K562 (cell line): ENCODE measurements around the gene TMEM144. TPM values are rescaled to one million over a fixed set of nuclear protein-coding genes. Genes with fewer than 3 reads are reported as not detected.

ENCODE experiments used
- CCNT2 ChIP-seq: IDR thresholded peaks from 2 replicates; pipeline ENCODE4 v1.6.1; 2011; ENCODE audit warnings: borderline replicate concordance, low read depth, mild to moderate bottlenecking, moderate library complexity, mixed read lengths, low read length; ENCODE audit not compliant: insufficient read length; ENCODE audit errors: extremely low read depth
- ERF ChIP-seq: fragments of 450-650 bp; formaldehyde crosslinking; IDR thresholded peaks from 2 replicates; pipeline ENCODE4 v1.4.0; 2020; ENCODE audit warnings: mild to moderate bottlenecking, mixed read lengths
- HLTF ChIP-seq: fragments of 450-650 bp; IDR thresholded peaks from 2 replicates; pipeline ENCODE4 v1.6.1; 2016
- HNRNPUL1 ChIP-seq: fragments of 200-400 bp; formaldehyde crosslinking; IDR thresholded peaks from 2 replicates; pipeline ENCODE4 v1.6.1; 2017; ENCODE audit warnings: low read length
- KAT2B ChIP-seq: IDR thresholded peaks from one replicate; pipeline ENCODE4 v1.6.1; 2012; ENCODE audit warnings: low read depth, mild to moderate bottlenecking, control low read depth, inconsistent platforms, low read length, moderate library complexity
- MAX ChIP-seq: sonication (generic); formaldehyde crosslinking; IDR thresholded peaks from 2 replicates; pipeline ENCODE4 v1.9.0; 2022; ENCODE audit warnings: mild to moderate bottlenecking, missing genetic modification reagents
- MLLT1 ChIP-seq, 2 experiments: fragments of 450-650 bp; IDR thresholded peaks; 2 replicates each; pipeline ENCODE4 v1.6.1; 2016
- MXI1 ChIP-seq: IDR thresholded peaks from 2 replicates; pipeline ENCODE4 v1.6.1; 2011; ENCODE audit warnings: low read depth, mild to moderate bottlenecking, improper control_type of control experiment, low read length
- PHB ChIP-seq: fragments of 250-450 bp; sonication (Bioruptor Pico); IDR thresholded peaks from 2 replicates; pipeline ENCODE4 v1.5.0; 2021
- PREB ChIP-seq: sonication (generic); formaldehyde crosslinking; IDR thresholded peaks from 2 replicates; pipeline ENCODE4 v1.8.1; 2023; ENCODE audit warnings: mild to moderate bottlenecking, missing genetic modification reagents
- TCFL5 ChIP-seq: fragments of 250-450 bp; sonication (Bioruptor Pico); conservative IDR thresholded peaks from 2 replicates; pipeline ENCODE4 v1.6.1; 2021; ENCODE audit warnings: mild to moderate bottlenecking, moderate library complexity, matching md5 sums
- THRA ChIP-seq: fragments of 450-650 bp; IDR thresholded peaks from 2 replicates; pipeline ENCODE4 v1.6.1; 2017; ENCODE audit warnings: mild to moderate bottlenecking, moderate library complexity
- XRCC5 ChIP-seq: fragments of 200-400 bp; formaldehyde crosslinking; IDR thresholded peaks from 2 replicates; pipeline ENCODE4 v1.6.1; 2017; ENCODE audit warnings: low read depth, mild to moderate bottlenecking, low read length
- ZNF174 ChIP-seq: fragments of 250-450 bp; sonication (Bioruptor Pico); IDR thresholded peaks from 2 replicates; pipeline ENCODE4 v1.4.0; 2020; ENCODE audit warnings: mild to moderate bottlenecking
- ZNF224 ChIP-seq: sonication (generic); formaldehyde crosslinking; IDR thresholded peaks from 2 replicates; pipeline ENCODE4 v1.8.0; 2022; ENCODE audit warnings: mild to moderate bottlenecking, missing genetic modification reagents
- ZNF253 ChIP-seq: fragments of 250-450 bp; sonication (Bioruptor Pico); conservative IDR thresholded peaks from 2 replicates; pipeline ENCODE4 v1.6.1; 2021; ENCODE audit warnings: mild to moderate bottlenecking
- ZNF280B ChIP-seq: fragments of 250-450 bp; sonication (Bioruptor Pico); IDR thresholded peaks from 2 replicates; pipeline ENCODE4 v1.5.1; 2021; ENCODE audit warnings: mild to moderate bottlenecking
- ZNF41 ChIP-seq: fragments of 250-450 bp; sonication (Bioruptor Pico); conservative IDR thresholded peaks from 2 replicates; pipeline ENCODE4 v1.4.0; 2020; ENCODE audit warnings: mild to moderate bottlenecking
- ZNF431 ChIP-seq: sonication (generic); formaldehyde crosslinking; IDR thresholded peaks from 2 replicates; pipeline ENCODE4 v1.8.0; 2022; ENCODE audit warnings: mild to moderate bottlenecking, missing genetic modification reagents
- ZNF444 ChIP-seq: fragments of 250-450 bp; sonication (Bioruptor Pico); IDR thresholded peaks from 2 replicates; pipeline ENCODE4 v1.4.0; 2020; ENCODE audit warnings: mild to moderate bottlenecking, moderate library complexity
- ZNF445 ChIP-seq: fragments of 250-450 bp; sonication (Bioruptor Pico); IDR thresholded peaks from 2 replicates; pipeline ENCODE4 v1.4.0; 2020; ENCODE audit warnings: low read depth, mild to moderate bottlenecking, moderate library complexity
- polyA plus RNA-seq, 8 experiments: library from polyadenylated mRNA; depleted of rRNA in 4 of 8; stranded (reverse) in 5 of 8; unstranded in 3 of 8; fragments of >200 nt; fragmentation: Nextera tagmentation in 2 of 8; fragmentation: Illumina TruSeq in 1 of 8; extraction: Ambion mirVana in 2 of 8; extraction: Trizol in 1 of 8; gene quantifications; 2 replicates each; pipeline versions ENCODE4 v1.2.1 to v1.2.3, GENCODE V29; 2011 to 2014; ENCODE audit warnings: inconsistent platforms in 1 of 8, missing spikeins in 1 of 8
- total RNA-seq, 7 experiments: library from RNA; depleted of rRNA in 6 of 7; stranded (reverse); fragments of >200 nt in 6 of 7; fragmentation: Illumina TruSeq in 2 of 7; extraction: Trizol in 2 of 7; gene quantifications; 2 replicates each; pipeline versions ENCODE4 v1.2.1 to v1.2.3, GENCODE V29; 2011 to 2021; ENCODE audit warnings: low replicate concordance in 1 of 7

Gene TMEM144
- total and polyA plus RNA-seq, 9 of the 15 experiments (the other 6 are each of a cell fraction or from before 2014, with no cell fraction given): 4.0 to 12.0 (median 6.1) TPM

- TF ChIP-seq MLLT1 (IDR thresholded peaks at IDR 0.05) (no peak), ZNF431 (no peak), ZNF41 (CRISPR knock-in tag) (no peak), MXI1 (no peak), THRA (no peak), MAX (0 out of 2 replicates have a peak, but pooled peaks have one; percentile 27), ZNF253 (no peak), PREB (no peak), CCNT2 (no peak), TCFL5 (CRISPR knock-in tag) (no peak), ZNF445 (CRISPR knock-in tag) (no peak), ZNF174 (no peak), ZNF280B (CRISPR knock-in tag) (no peak), XRCC5 (peak; percentile 73; the same call in 1 of the 2 replicates), ERF (CRISPR knock-in tag) (no peak), ZNF224 (no peak), PHB (CRISPR knock-in tag) (no peak), KAT2B (no peak), HLTF (no peak), ZNF444 (CRISPR knock-in tag) (no peak), HNRNPUL1 (no peak)
These were observed at the start of gene TMEM144 (continued) for GRCh38 chr4:158209825-158210807.
